PC-3 (cell line): ENCODE data around the gene BCL2L13. TPM values are rescaled to one million over a fixed set of nuclear protein-coding genes. Genes with fewer than 3 reads are reported as not detected.

Experiments
- ATAC-seq: fragments of 200-7000 bp; cut with Tn5 transposase; 2 replicates; pipeline ENCODE4 v1.9.1; 2020; ENCODE audit warnings: mild to moderate bottlenecking, moderate library complexity
- BruUV-seq: library from RNA; stranded (reverse); fragments of 400-500 nt; replicated peaks from 2 replicates; lab custom pipeline; 2021; lab: Mats Ljungman, UMichigan
- CTCF ChIA-PET: fragments of 300-600 bp; sonication (Branson Sonifier 250); formaldehyde crosslinking; loops from one replicate; lab custom pipeline; 2022; ENCODE audit warnings: antibody characterized with exemption; lab: Charles Lee
- POLR2A ChIA-PET: fragments of 300-600 bp; sonication (Branson Sonifier 250); formaldehyde crosslinking; loops from one replicate; lab custom pipeline; 2022; ENCODE audit warnings: antibody characterized with exemption; ENCODE audit not compliant: unreplicated experiment; lab: Charles Lee
- DNase-seq: peaks from one replicate; pipeline ENCODE4 v3.0.0-alpha.2; 2015
- H2AFZ ChIP-seq: fragments of 300-600 bp; sonication (generic); 2 replicates; pipeline ENCODE4 v1.6.0; 2016; ENCODE audit warnings: antibody characterized with exemption, low read length
- H3F3A ChIP-seq: fragments of 300-600 bp; sonication (generic); one replicate; pipeline ENCODE4 v1.6.0; 2017; ENCODE audit warnings: antibody characterized with exemption, low read length, control low read depth, mild to moderate bottlenecking; ENCODE audit not compliant: unreplicated experiment
- H3K27ac ChIP-seq: fragments of 300-600 bp; sonication (generic); 2 replicates; pipeline ENCODE4 v1.5.1; 2016; ENCODE audit warnings: mild to moderate bottlenecking, low read length
- H3K27me3 ChIP-seq: fragments of 300-600 bp; sonication (generic); 2 replicates; pipeline ENCODE4 v1.6.1; 2016; ENCODE audit warnings: low read length, mixed read lengths
- H3K36me3 ChIP-seq: fragments of 300-600 bp; sonication (generic); 2 replicates; pipeline ENCODE4 v1.6.1; 2016; ENCODE audit warnings: low read depth, mixed run types, low read length, mixed read lengths
- H3K4me1 ChIP-seq: fragments of 300-600 bp; sonication (generic); 2 replicates; pipeline ENCODE4 v1.5.1; 2016; ENCODE audit warnings: low read length; ENCODE audit not compliant: insufficient read depth
- H3K4me2 ChIP-seq: fragments of 300-600 bp; sonication (generic); 2 replicates; pipeline ENCODE4 v1.6.0; 2016; ENCODE audit warnings: low read length
- H3K4me3 ChIP-seq: fragments of 300-600 bp; sonication (generic); 2 replicates; pipeline ENCODE4 v1.5.1; 2016; ENCODE audit warnings: mild to moderate bottlenecking, low read length, mixed read lengths
- H3K79me2 ChIP-seq: fragments of 300-600 bp; sonication (generic); 2 replicates; pipeline ENCODE4 v1.6.1; 2017; ENCODE audit warnings: low read length, mixed read lengths
- H3K9ac ChIP-seq: fragments of 300-600 bp; sonication (generic); 2 replicates; pipeline ENCODE4 v1.6.0; 2016; ENCODE audit warnings: mild to moderate bottlenecking, low read length
- H3K9me2 ChIP-seq: fragments of 300-600 bp; sonication (generic); replicated peaks from 2 replicates; pipeline ENCODE4 v1.6.1; 2016; ENCODE audit warnings: mixed run types, low read length, mixed read lengths
- H3K9me3 ChIP-seq: fragments of 300-600 bp; sonication (generic); 2 replicates; pipeline ENCODE4 v1.6.1; 2016; ENCODE audit warnings: low read length, mixed read lengths
- H4K20me1 ChIP-seq: fragments of 300-600 bp; sonication (generic); 2 replicates; pipeline ENCODE4 v1.6.1; 2016; ENCODE audit warnings: low read length, mixed read lengths
- EZH2 ChIP-seq: fragments of 300-600 bp; sonication (generic); IDR thresholded peaks from one replicate; pipeline ENCODE4 v1.6.1; 2017; ENCODE audit warnings: antibody characterized with exemption, mild to moderate bottlenecking, low read length; ENCODE audit not compliant: unreplicated experiment
- EZH2phosphoT487 ChIP-seq: fragments of 300-600 bp; sonication (generic); IDR thresholded peaks from 2 replicates; pipeline ENCODE4 v1.6.1; 2018; ENCODE audit warnings: mild to moderate bottlenecking, antibody characterized with exemption, low read length, borderline replicate concordance
- intact Hi-C: fragments of 100-400 bp; cut with micrococcal nuclease; formaldehyde crosslinking; loops from 2 replicates; pipeline ENCODE4 v1.9.0; 2023
- total RNA-seq: library from RNA; depleted of rRNA; stranded (reverse); fragments of >200 nt; gene quantifications from 2 replicates; pipeline ENCODE4 v1.2.3, GENCODE V29; 2014
- TF ChIP-seq, protein P1 (sequence below): fragments of 300-600 bp; sonication (generic); conservative IDR thresholded peaks from 2 replicates; pipeline ENCODE4 v1.5.1; 2017; ENCODE audit warnings: antibody characterized with exemption, low read depth, mild to moderate bottlenecking, low read length

BCL2L13 gene
- total RNA-seq, 1 experiment from 2014 or later: 31.3 TPM

DNA sequence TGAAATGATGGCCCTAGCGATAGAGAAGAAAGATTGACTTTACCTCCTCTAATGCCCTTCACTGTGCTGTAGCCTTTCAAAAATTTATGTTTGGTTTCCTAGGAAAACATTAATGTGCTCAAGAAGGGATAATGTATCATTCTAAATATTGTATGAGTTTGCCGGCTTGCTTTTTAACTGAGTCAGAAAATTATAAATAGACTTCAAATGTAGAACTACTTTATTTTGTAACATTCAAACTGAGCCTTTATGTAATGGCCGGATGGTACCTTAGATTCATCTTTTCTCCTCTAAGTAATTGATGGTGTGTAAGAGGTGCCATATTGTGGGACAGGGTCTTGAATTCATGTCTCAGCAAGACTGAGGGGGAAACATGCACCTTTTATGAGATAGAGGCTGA lies 78.0 kb downstream of the BCL2L13 start:
- no peak overlapping the region for H3K9ac ChIP-seq
- intact Hi-C loops: no loop called here
- ChIA-PET CTCF (no interaction called here), POLR2A (no interaction called here)
- no peaks in the 10 kb centered on the region for H3K36me3 ChIP-seq
- no TSS peak for BruUV-seq
- no peaks in the 10 kb centered on the region for H3K27me3 ChIP-seq
- no peak overlapping the region for H3K4me3 ChIP-seq
- H3K27ac ChIP-seq: no peak overlapping the region
- DNase-seq (no peak), ATAC-seq (no peak)
- no peaks in the 10 kb centered on the region for H3K9me2 ChIP-seq
- no peak overlapping the region for H2AFZ ChIP-seq
- H3K4me2 ChIP-seq: no peak overlapping the region
- peaks cover 14% of the 10 kb centered on the region for H3K4me1 ChIP-seq
- TF ChIP-seq EZH2 (no peak), EZH2phosphoT487 (no peak)
- TF ChIP-seq, protein P1, sequence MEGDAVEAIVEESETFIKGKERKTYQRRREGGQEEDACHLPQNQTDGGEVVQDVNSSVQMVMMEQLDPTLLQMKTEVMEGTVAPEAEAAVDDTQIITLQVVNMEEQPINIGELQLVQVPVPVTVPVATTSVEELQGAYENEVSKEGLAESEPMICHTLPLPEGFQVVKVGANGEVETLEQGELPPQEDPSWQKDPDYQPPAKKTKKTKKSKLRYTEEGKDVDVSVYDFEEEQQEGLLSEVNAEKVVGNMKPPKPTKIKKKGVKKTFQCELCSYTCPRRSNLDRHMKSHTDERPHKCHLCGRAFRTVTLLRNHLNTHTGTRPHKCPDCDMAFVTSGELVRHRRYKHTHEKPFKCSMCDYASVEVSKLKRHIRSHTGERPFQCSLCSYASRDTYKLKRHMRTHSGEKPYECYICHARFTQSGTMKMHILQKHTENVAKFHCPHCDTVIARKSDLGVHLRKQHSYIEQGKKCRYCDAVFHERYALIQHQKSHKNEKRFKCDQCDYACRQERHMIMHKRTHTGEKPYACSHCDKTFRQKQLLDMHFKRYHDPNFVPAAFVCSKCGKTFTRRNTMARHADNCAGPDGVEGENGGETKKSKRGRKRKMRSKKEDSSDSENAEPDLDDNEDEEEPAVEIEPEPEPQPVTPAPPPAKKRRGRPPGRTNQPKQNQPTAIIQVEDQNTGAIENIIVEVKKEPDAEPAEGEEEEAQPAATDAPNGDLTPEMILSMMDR: no peak
- no peaks in the 10 kb centered on the region for H3K79me2 ChIP-seq
- no peaks in the 10 kb centered on the region for H3K9me3 ChIP-seq
- H3F3A ChIP-seq: no peaks in the 10 kb centered on the region
- H4K20me1 ChIP-seq: no peaks in the 10 kb centered on the region

DNA sequence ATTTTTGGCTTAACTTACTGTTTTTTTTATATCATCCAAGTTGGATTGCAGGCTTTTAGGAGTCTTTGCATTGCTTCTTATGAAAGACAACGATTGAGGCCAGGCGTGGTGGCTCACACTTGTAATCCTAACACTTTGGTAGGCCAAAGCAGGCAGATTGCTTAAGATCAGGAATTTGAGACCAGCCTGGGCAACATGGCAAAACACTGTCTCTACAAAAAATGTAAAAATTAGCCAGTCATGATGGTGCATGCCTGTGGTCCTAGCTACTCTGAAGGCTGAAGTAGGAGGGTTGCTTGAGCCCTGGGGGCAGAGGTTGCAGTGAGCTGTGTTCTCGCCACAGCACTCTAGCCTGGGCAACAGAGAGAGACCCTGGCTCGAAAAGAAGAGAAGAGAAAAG lies 79.2 kb downstream of the BCL2L13 start:
- Histone ChIP-seq H3F3A (no peaks in the 10 kb centered on the region), H3K9me3 (no peaks in the 10 kb centered on the region), H3K27ac (no peak overlapping the region), H3K9me2 (no peaks in the 10 kb centered on the region), H3K79me2 (no peaks in the 10 kb centered on the region), H2AFZ (no peak overlapping the region), H4K20me1 (no peaks in the 10 kb centered on the region), H3K4me1 (peaks cover 2% of the 10 kb centered on the region), H3K9ac (no peak overlapping the region), H3K4me2 (no peak overlapping the region), H3K36me3 (no peaks in the 10 kb centered on the region), H3K4me3 (no peak overlapping the region), H3K27me3 (no peaks in the 10 kb centered on the region)
- DNase-seq (no peak), ATAC-seq (no peak)
- CTCF ChIA-PET: no interaction called here
- POLR2A ChIA-PET: no interaction called here
- TF ChIP-seq EZH2: no peak
- TF ChIP-seq EZH2phosphoT487: no peak
- TF ChIP-seq, protein P1: no peak
- intact Hi-C loops: no loop called here
- BruUV-seq: no TSS peak

DNA sequence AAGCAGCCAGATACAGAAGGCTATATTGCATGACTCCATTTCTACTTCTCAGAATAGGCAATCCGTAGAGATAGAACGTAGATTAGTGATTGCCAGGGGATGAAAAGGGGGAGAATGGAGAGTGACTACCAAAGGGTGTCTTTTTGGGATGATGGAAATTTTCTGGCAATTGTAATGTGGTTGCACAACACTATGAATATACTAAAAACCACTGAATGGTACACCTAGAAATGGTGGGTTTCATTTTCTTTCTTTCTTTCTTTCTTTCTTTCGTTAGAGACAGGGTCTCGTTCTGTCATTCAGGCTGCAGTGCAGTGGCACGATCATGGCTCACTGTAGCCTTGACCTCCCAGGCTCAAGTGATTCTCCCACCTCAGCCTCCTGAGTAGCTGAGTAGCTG lies 81.4 kb downstream of the BCL2L13 start:
- DNase-seq (no peak), ATAC-seq (no peak)
- no peaks in the 10 kb centered on the region for H3K9me3 ChIP-seq
- H3K4me2 ChIP-seq: no peak overlapping the region
- intact Hi-C loops: no loop called here
- no peaks in the 10 kb centered on the region for H4K20me1 ChIP-seq
- no peak overlapping the region for H3K9ac ChIP-seq
- no peak overlapping the region for H2AFZ ChIP-seq
- H3K79me2 ChIP-seq: no peaks in the 10 kb centered on the region
- no peaks in the 10 kb centered on the region for H3K9me2 ChIP-seq
- no peak overlapping the region for H3K27ac ChIP-seq
- TF ChIP-seq EZH2phosphoT487 (no peak), EZH2 (no peak)
- ChIA-PET POLR2A (no interaction called here), CTCF (no interaction called here)
- no TSS peak for BruUV-seq
- no peak overlapping the region for H3K4me3 ChIP-seq
- no peaks in the 10 kb centered on the region for H3K27me3 ChIP-seq
- H3K36me3 ChIP-seq: no peaks in the 10 kb centered on the region
- H3F3A ChIP-seq: no peaks in the 10 kb centered on the region
- H3K4me1 ChIP-seq: no peaks in the 10 kb centered on the region
